Colonic mucosa (tissue), 4 donors: Measurements from ENCODE around the gene DENND6A. TPM values are rescaled to one million over a fixed set of nuclear protein-coding genes. Genes with fewer than 3 reads are reported as not detected.
A peak's percentile ranks its signal among the peaks of the same experiment; 100 is the strongest.
"Not testable (repeated sequence)": the region's sequence is repeated elsewhere in the genome, so short reads cannot be mapped to it uniquely, and the experiment has no call there.

ENCODE experiments used
- DNase-seq: peaks from one replicate; pipeline ENCODE4 v3.0.0-alpha.2; 2020
- H3K27ac ChIP-seq: fragments of 200-600 bp; one replicate; pipeline ENCODE4 v1.8.0; 2021
- H3K27me3 ChIP-seq: fragments of 200-600 bp; one replicate; pipeline ENCODE4 v1.8.0; 2021
- H3K36me3 ChIP-seq: fragments of 200-600 bp; one replicate; pipeline ENCODE4 v1.8.0; 2021
- H3K4me1 ChIP-seq: fragments of 200-600 bp; one replicate; pipeline ENCODE4 v1.8.0; 2021; ENCODE audit warnings: mild to moderate bottlenecking
- H3K4me3 ChIP-seq: fragments of 200-600 bp; one replicate; pipeline ENCODE4 v1.8.0; 2021
- H3K9ac ChIP-seq, 2 donors: one replicate each; pipeline ENCODE4 v1.7.0; 2013; ENCODE audit warnings: control low read depth in 2 of 2, low read depth in 2 of 2, low read length in 2 of 2
- H3K9me3 ChIP-seq: fragments of 200-600 bp; one replicate; pipeline ENCODE4 v1.8.0; 2021
- intact Hi-C: fragments of 100-400 bp; cut with DNase I; formaldehyde crosslinking; loops from one replicate; pipeline ENCODE4 v1.14.1; 2022
- total RNA-seq, 2 donors: library from RNA; stranded (reverse); fragmentation: NEBNext Ultra II Directional in 1 of 2; extraction: Animal tissue kit (Norgen Biotek cat#: 25700) in 1 of 2; gene quantifications; one replicate each; pipeline ENCODE4 v1.2.1, GENCODE V29; 2021
- TF ChIP-seq, protein P1 (sequence below): fragments of 200-600 bp; IDR thresholded peaks from one replicate; pipeline ENCODE4 v1.8.0; 2022; ENCODE audit warnings: antibody characterized with exemption, mild to moderate bottlenecking
- donor health status: healthy.
- donor health status: DM: no; HTN: no; CAD: no.
- donor health status: DM: no; HTN: no; CAD: no.

DENND6A gene
- total RNA-seq, 2 donors from 2014 or later, result 15.7 to 24.7 TPM

DNA sequence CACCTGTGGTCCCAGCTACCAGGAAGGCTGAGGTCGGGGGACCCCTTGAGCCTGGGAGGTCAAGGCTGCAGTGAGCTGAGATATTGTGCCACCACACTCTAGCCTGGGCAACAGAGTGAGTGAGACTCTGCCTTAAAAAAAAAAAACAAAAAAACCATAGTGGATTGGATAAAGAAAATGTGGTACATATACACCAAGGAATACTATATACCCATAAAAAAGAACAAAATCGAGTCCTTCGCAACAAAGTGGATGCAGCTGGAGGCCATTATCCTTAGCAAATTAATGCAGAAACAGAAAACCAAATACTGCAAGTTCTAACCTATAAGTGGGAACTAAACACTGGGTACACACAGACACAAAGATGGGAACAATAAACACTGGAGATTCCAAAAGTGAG lies 75.1 kb downstream of the DENND6A start:
- TF ChIP-seq, protein P1, sequence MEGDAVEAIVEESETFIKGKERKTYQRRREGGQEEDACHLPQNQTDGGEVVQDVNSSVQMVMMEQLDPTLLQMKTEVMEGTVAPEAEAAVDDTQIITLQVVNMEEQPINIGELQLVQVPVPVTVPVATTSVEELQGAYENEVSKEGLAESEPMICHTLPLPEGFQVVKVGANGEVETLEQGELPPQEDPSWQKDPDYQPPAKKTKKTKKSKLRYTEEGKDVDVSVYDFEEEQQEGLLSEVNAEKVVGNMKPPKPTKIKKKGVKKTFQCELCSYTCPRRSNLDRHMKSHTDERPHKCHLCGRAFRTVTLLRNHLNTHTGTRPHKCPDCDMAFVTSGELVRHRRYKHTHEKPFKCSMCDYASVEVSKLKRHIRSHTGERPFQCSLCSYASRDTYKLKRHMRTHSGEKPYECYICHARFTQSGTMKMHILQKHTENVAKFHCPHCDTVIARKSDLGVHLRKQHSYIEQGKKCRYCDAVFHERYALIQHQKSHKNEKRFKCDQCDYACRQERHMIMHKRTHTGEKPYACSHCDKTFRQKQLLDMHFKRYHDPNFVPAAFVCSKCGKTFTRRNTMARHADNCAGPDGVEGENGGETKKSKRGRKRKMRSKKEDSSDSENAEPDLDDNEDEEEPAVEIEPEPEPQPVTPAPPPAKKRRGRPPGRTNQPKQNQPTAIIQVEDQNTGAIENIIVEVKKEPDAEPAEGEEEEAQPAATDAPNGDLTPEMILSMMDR, result no peak
- H3K9me3 ChIP-seq, result no peaks in the 10 kb centered on the region
- no peaks in the 10 kb centered on the region for H3K4me1 ChIP-seq
- DNase-seq, result no peak
- intact Hi-C loops, result no loop called here
- no peak overlapping the region for H3K4me3 ChIP-seq
- no peak overlapping the region for H3K9ac ChIP-seq
- no peaks in the 10 kb centered on the region for H3K36me3 ChIP-seq
- H3K27ac ChIP-seq, result no peak overlapping the region
- no peaks in the 10 kb centered on the region for H3K27me3 ChIP-seq

GRCh38 chr3:57616233-57616632 lies 76.6 kb downstream of the DENND6A start:
- intact Hi-C loops, result no loop called here
- Histone ChIP-seq H3K4me1 (no peaks in the 10 kb centered on the region), H3K27me3 (no peaks in the 10 kb centered on the region), H3K27ac (no peak overlapping the region), H3K4me3 (no peak overlapping the region), H3K9ac (no peak overlapping the region), H3K9me3 (no peaks in the 10 kb centered on the region), H3K36me3 (no peaks in the 10 kb centered on the region)
- DNase-seq, result no peak
- TF ChIP-seq, protein P1, result no peak

DNA sequence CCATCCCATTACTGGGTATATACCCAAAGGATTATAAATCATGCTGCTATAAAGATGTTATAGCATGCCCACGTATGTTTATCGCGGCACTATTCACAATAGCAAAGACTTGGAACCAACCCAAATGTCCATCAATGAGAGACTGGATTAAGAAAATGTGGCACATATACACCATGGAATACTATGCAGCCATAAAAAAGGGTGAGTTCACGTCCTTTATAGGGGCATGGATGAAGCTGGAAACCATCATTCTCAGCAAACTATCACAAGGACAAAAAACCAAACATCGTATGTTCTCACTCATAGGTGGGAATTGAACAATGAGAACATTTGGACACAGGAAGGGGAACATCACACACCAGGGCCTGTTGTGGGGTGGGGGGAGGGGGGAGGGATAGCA lies 81.0 kb downstream of the DENND6A start:
- H3K27me3 ChIP-seq, H3K9ac ChIP-seq, intact Hi-C loops: not testable (repeated sequence)

DNA sequence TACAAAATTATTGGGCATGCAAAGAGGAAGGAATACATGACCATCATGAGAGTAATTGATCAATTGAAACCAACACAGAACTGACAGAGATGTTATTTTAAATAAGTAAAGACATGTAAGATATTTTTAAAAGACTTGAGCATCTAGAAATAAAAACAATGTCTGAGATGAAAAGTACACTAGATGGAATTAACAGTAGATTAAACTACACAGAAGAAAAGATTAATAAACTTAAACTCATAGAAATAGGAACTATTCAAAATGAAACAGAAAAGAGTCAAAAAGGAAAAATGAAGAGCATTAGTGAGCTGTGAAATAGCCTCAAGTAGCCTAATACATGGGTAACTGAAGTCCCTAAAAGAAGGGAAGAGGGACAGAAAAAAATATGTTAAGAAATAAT lies 87.2 kb downstream of the DENND6A start:
- Histone ChIP-seq H3K9ac (no peak overlapping the region), H3K4me1 (no peaks in the 10 kb centered on the region), H3K36me3 (no peaks in the 10 kb centered on the region), H3K27ac (no peak overlapping the region), H3K27me3 (no peaks in the 10 kb centered on the region), H3K4me3 (no peak overlapping the region), H3K9me3 (no peaks in the 10 kb centered on the region)
- DNase-seq, result no peak
- intact Hi-C loops, result no loop called here
- TF ChIP-seq, protein P1, result no peak

More for the DNA sequence above, 81.0 kb downstream of the DENND6A start:
- H3K27ac ChIP-seq, H3K36me3 ChIP-seq, H3K4me3 ChIP-seq, DNase-seq, H3K4me1 ChIP-seq, H3K9me3 ChIP-seq: not testable (repeated sequence)

GRCh38 chr3:57604971-57605370 lies 87.9 kb downstream of the DENND6A start:
- DNase-seq, result peak; percentile 68
- H3K4me3 ChIP-seq, result no peak overlapping the region
- H3K36me3 ChIP-seq, result no peaks in the 10 kb centered on the region
- intact Hi-C loops, result no loop called here
- H3K4me1 ChIP-seq, result no peaks in the 10 kb centered on the region
- H3K27ac ChIP-seq, result no peak overlapping the region
- H3K9me3 ChIP-seq, result no peaks in the 10 kb centered on the region
- no peak overlapping the region for H3K9ac ChIP-seq
- TF ChIP-seq, protein P1, result no peak
- no peaks in the 10 kb centered on the region for H3K27me3 ChIP-seq

DNA sequence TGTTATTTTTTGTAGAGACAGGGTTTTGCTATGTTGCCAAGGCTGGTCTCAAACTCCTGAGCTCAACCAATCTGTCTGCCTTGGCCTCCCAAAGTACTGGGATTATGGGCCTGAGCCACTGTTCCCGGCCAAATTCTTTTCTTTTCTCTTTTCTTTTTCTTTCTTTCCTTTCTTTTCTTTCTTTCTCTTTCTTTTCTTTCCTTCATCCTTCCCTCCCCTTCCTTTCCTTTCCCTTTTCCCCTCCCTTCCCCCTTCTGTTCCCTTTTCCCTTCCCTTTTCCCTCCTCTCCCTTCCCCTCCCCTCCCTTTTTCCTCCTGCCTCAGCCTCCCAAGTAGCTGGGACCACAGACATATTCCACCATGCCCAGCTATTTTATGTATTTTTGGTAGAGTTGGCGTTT lies 92.7 kb downstream of the DENND6A start:
- intact Hi-C loops, result no loop called here
- TF ChIP-seq, protein P1, result no peak
- no peaks in the 10 kb centered on the region for H3K27me3 ChIP-seq

More for the DNA sequence above, 92.7 kb downstream of the DENND6A start:
- H3K9me3 ChIP-seq, result no peaks in the 10 kb centered on the region
- DNase-seq, result no peak
- no peaks in the 10 kb centered on the region for H3K4me1 ChIP-seq
- no peaks in the 10 kb centered on the region for H3K36me3 ChIP-seq
- H3K9ac ChIP-seq, result no peak overlapping the region
- H3K27ac ChIP-seq, result no peak overlapping the region
- no peak overlapping the region for H3K4me3 ChIP-seq
